Measurements from ENCODE around the gene DAG1. TPM values are rescaled to one million over a fixed set of nuclear protein-coding genes. Genes with fewer than 3 reads are reported as not detected.

The DAG1 gene
- total RNA-seq, 1 experiment from 2014 or later, result 99.9 TPM

DNA sequence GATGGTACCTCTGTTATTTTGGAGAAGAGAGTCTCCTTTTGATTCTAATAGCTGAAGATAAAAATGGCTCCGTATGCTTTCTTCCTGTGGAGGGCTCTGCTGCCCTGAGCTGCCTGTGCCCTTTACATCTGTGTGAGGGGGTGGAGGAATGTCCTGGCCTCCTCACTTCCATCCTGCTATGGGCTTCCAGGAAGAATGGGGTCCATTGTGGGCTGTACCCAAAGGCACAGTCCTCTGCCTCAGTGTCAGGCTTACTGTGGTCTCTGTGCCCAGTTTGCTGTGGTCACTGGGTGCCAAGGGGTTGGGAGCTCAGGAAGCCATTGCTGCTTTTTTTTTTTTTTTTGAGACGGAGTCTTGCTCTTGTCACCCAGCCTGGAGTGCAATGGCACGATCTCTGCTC is 14.4 kb downstream of the DAG1 start:
- H3K27me3 ChIP-seq (ENCODE audit: insufficient read depth, low read length), result no peaks in the 10 kb centered on the region
- ATAC-seq (peak; percentile 17), DNase-seq (ENCODE audit: low read depth, low spot score) (no peak)
- H3K4me3 ChIP-seq (replicated peaks in 1 of 2; ENCODE audit: low read depth in 1 of 2, low read length in 2 of 2), result no peak overlapping the region
- no TSS peak for BruUV-seq (replicated peaks)
- H3K79me2 ChIP-seq (ENCODE audit: insufficient read depth, low read length), result peaks cover 65% of the 10 kb centered on the region
- no peaks in the 10 kb centered on the region for H3K9me2 ChIP-seq (ENCODE audit: insufficient read depth)
- ChIA-PET CTCF (no interaction called here), POLR2A (interaction anchor here (1.5 kb wide), 1 partner anchor 14 kb away, joined by 4 read pairs; the partner anchor contains the start of gene DAG1), RAD21 (ENCODE audit: low non-redundant PET in 1 of 2, low total read pairs in 2 of 2, uncharacterized antibody in 2 of 2, unreplicated experiment in 2 of 2) (interaction anchor here in 1 of 2 experiments (0.8 kb wide), 1 partner anchor 55 kb away, joined by 6 read pairs; no protein-coding TSS in a partner anchor)
- H3K4me2 ChIP-seq (ENCODE audit: low read length), result peak overlapping the region; percentile 54
- peak overlapping the region; percentile 5; the same call in 1 of the 2 replicates for H3K9ac ChIP-seq (ENCODE audit: low read length)
- H4K20me1 ChIP-seq (ENCODE audit: insufficient read depth), result no peaks in the 10 kb centered on the region
- intact Hi-C loops (cut with micrococcal nuclease), result no loop called here
- TF ChIP-seq JUND (IDR thresholded peaks at IDR 0.05) (no peak), YY1 (IDR thresholded peaks at IDR 0.05; ENCODE audit: extremely low read depth, insufficient replicate concordance, low read depth, low read length) (no peak), EGR1 (IDR thresholded peaks at IDR 0.05; ENCODE audit: low read depth) (peak; percentile 15; the same call in 1 of the 2 replicates), TCF7L2 (IDR thresholded peaks at IDR 0.05; ENCODE audit: borderline replicate concordance, extremely low read depth, insufficient read depth, insufficient read length) (no peak), MAX (IDR thresholded peaks at IDR 0.05) (no peak), SRF (IDR thresholded peaks at IDR 0.05; ENCODE audit: low read depth) (no peak)
- no peaks in the 10 kb centered on the region for H3K9me3 ChIP-seq (ENCODE audit: control insufficient read depth in 1 of 2, insufficient read depth in 1 of 2, low read depth in 1 of 2, low read length in 2 of 2)
- H3K36me3 ChIP-seq (ENCODE audit: control insufficient read depth in 1 of 2, insufficient read depth in 2 of 2, low read length in 2 of 2), result peaks cover 2 to 5% of the 10 kb centered on the region in 2 experiments; a peak in 2 of 4 replicates
- H2AFZ ChIP-seq (ENCODE audit: low read depth, low read length, poor library complexity, severe bottlenecking), result no peak overlapping the region
- peaks cover 20 to 30% of the 10 kb centered on the region in 2 experiments for H3K4me1 ChIP-seq (ENCODE audit: control insufficient read depth in 1 of 2, insufficient read depth in 2 of 2, low read length in 2 of 2)
- peak overlapping the region; percentile 10; the same call in 1 of the 2 replicates for H3K27ac ChIP-seq (ENCODE audit: low read depth, low read length)

GRCh38 chr3:49489247-49489646 is 19.2 kb downstream of the DAG1 start:
- intact Hi-C loops (cut with micrococcal nuclease), result no loop called here
- Histone ChIP-seq H3K27me3 (ENCODE audit: insufficient read depth, low read length) (no peaks in the 10 kb centered on the region), H3K4me3 (replicated peaks in 1 of 2; ENCODE audit: low read depth in 1 of 2, low read length in 2 of 2) (no peak overlapping the region), H3K79me2 (ENCODE audit: insufficient read depth, low read length) (peaks cover 57% of the 10 kb centered on the region), H3K9me2 (ENCODE audit: insufficient read depth) (no peaks in the 10 kb centered on the region), H3K4me2 (ENCODE audit: low read length) (no peak overlapping the region), H3K9me3 (ENCODE audit: control insufficient read depth in 1 of 2, insufficient read depth in 1 of 2, low read depth in 1 of 2, low read length in 2 of 2) (no peaks in the 10 kb centered on the region), H3K9ac (ENCODE audit: low read length) (no peak overlapping the region), H4K20me1 (ENCODE audit: insufficient read depth) (no peaks in the 10 kb centered on the region), H3K27ac (ENCODE audit: low read depth, low read length) (no peak overlapping the region), H2AFZ (ENCODE audit: low read depth, low read length, poor library complexity, severe bottlenecking) (no peak overlapping the region), H3K4me1 (ENCODE audit: control insufficient read depth in 1 of 2, insufficient read depth in 2 of 2, low read length in 2 of 2) (peaks cover 14 to 16% of the 10 kb centered on the region in 2 experiments), H3K36me3 (ENCODE audit: control insufficient read depth in 1 of 2, insufficient read depth in 2 of 2, low read length in 2 of 2) (peaks cover 2 to 5% of the 10 kb centered on the region in 2 experiments; a peak in 2 of 4 replicates)
- ChIA-PET POLR2A (no interaction called here), RAD21 (ENCODE audit: low non-redundant PET in 1 of 2, low total read pairs in 2 of 2, uncharacterized antibody in 2 of 2, unreplicated experiment in 2 of 2) (no interaction called here), CTCF (no interaction called here)
- no TSS peak for BruUV-seq (replicated peaks)
- no peak for ATAC-seq
- DNase-seq (ENCODE audit: low read depth, low spot score), result no peak
- TF ChIP-seq REST (IDR thresholded peaks at IDR 0.05; ENCODE audit: low read depth) (no peak), SIN3A (IDR thresholded peaks at IDR 0.05; ENCODE audit: low read depth) (no peak), EGR1 (IDR thresholded peaks at IDR 0.05; ENCODE audit: low read depth) (no peak), ZNF274 (IDR thresholded peaks at IDR 0.05; ENCODE audit: low read depth, low read length) (no peak), MAX (IDR thresholded peaks at IDR 0.05) (no peak), ELF1 (IDR thresholded peaks at IDR 0.05; ENCODE audit: borderline replicate concordance, low read depth) (no peak), SRF (IDR thresholded peaks at IDR 0.05; ENCODE audit: low read depth) (no peak), TCF7L2 (IDR thresholded peaks at IDR 0.05; ENCODE audit: borderline replicate concordance, extremely low read depth, insufficient read depth, insufficient read length) (no peak), CBX3 (IDR thresholded peaks at IDR 0.05; ENCODE audit: low read depth) (no peak), POLR2AphosphoS5 (IDR thresholded peaks at IDR 0.05; ENCODE audit: low read depth, low read length) (no peak), SP1 (IDR thresholded peaks at IDR 0.05; ENCODE audit: low read depth) (no peak)
- TF ChIP-seq, protein P1, sequence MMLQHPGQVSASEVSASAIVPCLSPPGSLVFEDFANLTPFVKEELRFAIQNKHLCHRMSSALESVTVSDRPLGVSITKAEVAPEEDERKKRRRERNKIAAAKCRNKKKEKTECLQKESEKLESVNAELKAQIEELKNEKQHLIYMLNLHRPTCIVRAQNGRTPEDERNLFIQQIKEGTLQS (IDR thresholded peaks at IDR 0.05), result no peak

Data from HCT116 (cell line).